ENCODE measurements around the gene GLRX5.

Gene GLRX5

DNA sequence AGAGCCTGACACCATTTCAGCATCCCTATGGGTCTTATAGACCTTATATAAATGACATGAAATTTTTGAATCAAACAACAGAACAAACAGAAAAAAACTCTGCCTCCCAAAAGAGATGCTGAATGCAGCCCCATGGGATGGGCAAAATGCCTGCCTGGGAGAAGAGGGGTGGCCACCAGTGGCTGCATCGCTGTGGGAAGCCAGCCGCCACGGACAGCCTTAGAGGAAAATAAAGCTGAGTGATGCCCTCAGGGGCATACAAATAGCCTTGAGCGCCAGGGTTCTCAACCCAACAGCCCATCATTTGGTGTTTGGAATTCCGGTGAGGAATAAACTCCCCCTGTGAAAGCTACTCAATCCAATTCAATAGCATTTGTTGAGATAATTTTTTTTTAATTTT lies 41.3 kb upstream of the GLRX5 start:
- Histone ChIP-seq H2AFZ (ENCODE audit: low read depth, low read length, severe bottlenecking) (no peak overlapping the region), H4K20me1 (ENCODE audit: low read depth, low read length) (no peaks in the 10 kb centered on the region), H3K79me2 (ENCODE audit: insufficient read depth, low read length) (no peaks in the 10 kb centered on the region), H3K4me2 (ENCODE audit: low read depth, low read length, poor library complexity, severe bottlenecking) (no peak overlapping the region), H3K27ac (ENCODE audit: low read depth, low read length) (no peak overlapping the region), H3K9me2 (replicated peaks; ENCODE audit: insufficient read depth, low read length) (no peaks in the 10 kb centered on the region), H3F3A (ENCODE audit: insufficient read depth) (no peaks in the 10 kb centered on the region), H3K9me3 (ENCODE audit: insufficient read depth, low read length) (no peaks in the 10 kb centered on the region), H3K9ac (ENCODE audit: low read length) (no peak overlapping the region), H3K4me3 (ENCODE audit: insufficient read depth, low read length, poor library complexity, severe bottlenecking) (no peak overlapping the region), H3K27me3 (ENCODE audit: low read length) (no peaks in the 10 kb centered on the region), H3K36me3 (ENCODE audit: low read length) (no peaks in the 10 kb centered on the region)
- TF ChIP-seq, protein P1, sequence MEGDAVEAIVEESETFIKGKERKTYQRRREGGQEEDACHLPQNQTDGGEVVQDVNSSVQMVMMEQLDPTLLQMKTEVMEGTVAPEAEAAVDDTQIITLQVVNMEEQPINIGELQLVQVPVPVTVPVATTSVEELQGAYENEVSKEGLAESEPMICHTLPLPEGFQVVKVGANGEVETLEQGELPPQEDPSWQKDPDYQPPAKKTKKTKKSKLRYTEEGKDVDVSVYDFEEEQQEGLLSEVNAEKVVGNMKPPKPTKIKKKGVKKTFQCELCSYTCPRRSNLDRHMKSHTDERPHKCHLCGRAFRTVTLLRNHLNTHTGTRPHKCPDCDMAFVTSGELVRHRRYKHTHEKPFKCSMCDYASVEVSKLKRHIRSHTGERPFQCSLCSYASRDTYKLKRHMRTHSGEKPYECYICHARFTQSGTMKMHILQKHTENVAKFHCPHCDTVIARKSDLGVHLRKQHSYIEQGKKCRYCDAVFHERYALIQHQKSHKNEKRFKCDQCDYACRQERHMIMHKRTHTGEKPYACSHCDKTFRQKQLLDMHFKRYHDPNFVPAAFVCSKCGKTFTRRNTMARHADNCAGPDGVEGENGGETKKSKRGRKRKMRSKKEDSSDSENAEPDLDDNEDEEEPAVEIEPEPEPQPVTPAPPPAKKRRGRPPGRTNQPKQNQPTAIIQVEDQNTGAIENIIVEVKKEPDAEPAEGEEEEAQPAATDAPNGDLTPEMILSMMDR (IDR thresholded peaks at IDR 0.05; ENCODE audit: insufficient read depth, low read length, poor library complexity, severe bottlenecking), result no peak
- TF ChIP-seq EZH2phosphoT487 (conservative IDR thresholded peaks at IDR 0.05; ENCODE audit: low read length), result no peak

GRCh38 chr14:95493976-95494375 lies 40.9 kb upstream of the GLRX5 start:
- Histone ChIP-seq H3K36me3 (ENCODE audit: low read length) (no peaks in the 10 kb centered on the region), H3K79me2 (ENCODE audit: insufficient read depth, low read length) (no peaks in the 10 kb centered on the region), H3K4me2 (ENCODE audit: low read depth, low read length, poor library complexity, severe bottlenecking) (no peak overlapping the region), H3K9ac (ENCODE audit: low read length) (no peak overlapping the region), H3K4me3 (ENCODE audit: insufficient read depth, low read length, poor library complexity, severe bottlenecking) (no peak overlapping the region), H3K27ac (ENCODE audit: low read depth, low read length) (no peak overlapping the region), H3K9me3 (ENCODE audit: insufficient read depth, low read length) (no peaks in the 10 kb centered on the region), H3K27me3 (ENCODE audit: low read length) (no peaks in the 10 kb centered on the region), H2AFZ (ENCODE audit: low read depth, low read length, severe bottlenecking) (no peak overlapping the region), H3K9me2 (replicated peaks; ENCODE audit: insufficient read depth, low read length) (no peaks in the 10 kb centered on the region), H4K20me1 (ENCODE audit: low read depth, low read length) (no peaks in the 10 kb centered on the region), H3F3A (ENCODE audit: insufficient read depth) (no peaks in the 10 kb centered on the region)
- TF ChIP-seq EZH2phosphoT487 (conservative IDR thresholded peaks at IDR 0.05; ENCODE audit: low read length), result no peak
- TF ChIP-seq, protein P1 (IDR thresholded peaks at IDR 0.05; ENCODE audit: insufficient read depth, low read length, poor library complexity, severe bottlenecking), result no peak

DNA sequence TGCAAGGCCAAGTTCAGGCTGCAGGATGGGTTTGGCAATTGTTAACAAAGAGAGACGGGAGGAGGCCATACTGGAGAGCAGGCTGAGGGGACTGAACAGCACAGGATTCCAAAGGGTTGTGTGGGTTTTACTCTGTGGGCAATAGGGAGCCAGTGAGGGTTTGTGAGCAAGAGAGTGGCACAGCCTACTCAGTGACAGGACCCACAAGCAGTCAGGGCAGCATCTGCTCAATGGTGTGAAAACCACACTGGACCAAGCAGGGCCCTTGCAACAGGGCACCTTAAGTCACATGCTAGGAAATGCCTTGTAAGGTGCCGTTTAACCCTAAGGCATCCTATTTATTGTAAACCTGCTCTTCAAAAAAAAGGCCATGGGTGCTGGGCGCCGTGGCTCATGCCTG lies 40.4 kb upstream of the GLRX5 start:
- Histone ChIP-seq H3K27ac (ENCODE audit: low read depth, low read length) (no peak overlapping the region), H3K4me2 (ENCODE audit: low read depth, low read length, poor library complexity, severe bottlenecking) (no peak overlapping the region), H3K4me3 (ENCODE audit: insufficient read depth, low read length, poor library complexity, severe bottlenecking) (no peak overlapping the region), H3K9ac (ENCODE audit: low read length) (no peak overlapping the region), H3K27me3 (ENCODE audit: low read length) (no peaks in the 10 kb centered on the region), H3F3A (ENCODE audit: insufficient read depth) (no peaks in the 10 kb centered on the region), H3K36me3 (ENCODE audit: low read length) (no peaks in the 10 kb centered on the region), H2AFZ (ENCODE audit: low read depth, low read length, severe bottlenecking) (no peak overlapping the region), H3K9me3 (ENCODE audit: insufficient read depth, low read length) (no peaks in the 10 kb centered on the region), H4K20me1 (ENCODE audit: low read depth, low read length) (no peaks in the 10 kb centered on the region), H3K9me2 (replicated peaks; ENCODE audit: insufficient read depth, low read length) (no peaks in the 10 kb centered on the region), H3K79me2 (ENCODE audit: insufficient read depth, low read length) (no peaks in the 10 kb centered on the region)
- TF ChIP-seq EZH2phosphoT487 (conservative IDR thresholded peaks at IDR 0.05; ENCODE audit: low read length), result no peak
- TF ChIP-seq, protein P1 (IDR thresholded peaks at IDR 0.05; ENCODE audit: insufficient read depth, low read length, poor library complexity, severe bottlenecking), result no peak
